SU-DHL-6 (cell line): ENCODE results near the gene TRIM9.

ENCODE experiments used
- H2AFZ ChIP-seq: fragments of 200-600 bp; sonication (generic); 2 replicates; pipeline ENCODE4 v1.6.1; 2014; ENCODE audit warnings: low read depth, mild to moderate bottlenecking, moderate library complexity, mixed read lengths, antibody characterized with exemption, low read length; ENCODE audit not compliant: severe bottlenecking
- H3F3A ChIP-seq: fragments of 200-600 bp; shearing (Covaris generic); 2 replicates; pipeline ENCODE4 v1.6.0; 2016; ENCODE audit warnings: antibody characterized with exemption, mild to moderate bottlenecking; ENCODE audit not compliant: insufficient read depth
- H3K27ac ChIP-seq: fragments of 200-600 bp; sonication (generic); 2 replicates; pipeline ENCODE4 v1.5.1; 2016; ENCODE audit warnings: low read depth, mild to moderate bottlenecking, low read length, moderate library complexity, mixed read lengths
- H3K27me3 ChIP-seq: fragments of 200-600 bp; sonication (generic), shearing (Covaris generic); 2 replicates; pipeline ENCODE4 v1.6.0; 2014; ENCODE audit warnings: mild to moderate bottlenecking, low read length
- H3K36me3 ChIP-seq: fragments of 200-600 bp; sonication (generic); 2 replicates; pipeline ENCODE4 v1.6.1; 2014; ENCODE audit warnings: mild to moderate bottlenecking, low read length, mixed read lengths
- H3K4me2 ChIP-seq: fragments of 300-600, 200-600 bp; shearing (Covaris generic), sonication (generic); 2 replicates; pipeline ENCODE4 v1.6.0; 2014; ENCODE audit warnings: low read length, low read depth, mild to moderate bottlenecking; ENCODE audit not compliant: poor library complexity, severe bottlenecking
- H3K4me3 ChIP-seq: fragments of 200-600 bp; sonication (generic); 2 replicates; pipeline ENCODE4 v1.5.1; 2014; ENCODE audit warnings: antibody characterized with exemption, low read length, mild to moderate bottlenecking, mixed read lengths; ENCODE audit not compliant: insufficient read depth, poor library complexity, severe bottlenecking
- H3K79me2 ChIP-seq: fragments of 200-600 bp; sonication (generic); 2 replicates; pipeline ENCODE4 v1.6.1; 2014; ENCODE audit warnings: mild to moderate bottlenecking, low read length, moderate library complexity; ENCODE audit not compliant: insufficient read depth
- H3K9ac ChIP-seq: fragments of 200-600 bp; sonication (generic); 2 replicates; pipeline ENCODE4 v1.7.0; 2014; ENCODE audit warnings: mild to moderate bottlenecking, low read length
- H3K9me2 ChIP-seq: fragments of 200-600 bp; sonication (generic); replicated peaks from 2 replicates; pipeline ENCODE4 v1.6.1; 2014; ENCODE audit warnings: low read length; ENCODE audit not compliant: insufficient read depth
- H3K9me3 ChIP-seq: fragments of 200-600 bp; sonication (generic); 2 replicates; pipeline ENCODE4 v1.6.1; 2014; ENCODE audit warnings: low read length, mixed read lengths; ENCODE audit not compliant: insufficient read depth
- H4K20me1 ChIP-seq: fragments of 200-600 bp; sonication (generic); 2 replicates; pipeline ENCODE4 v1.6.1; 2014; ENCODE audit warnings: low read depth, mild to moderate bottlenecking, antibody characterized with exemption, low read length, moderate library complexity, mixed read lengths
- CTCF ChIP-seq: fragments of 200-600 bp; sonication (generic); IDR thresholded peaks from one replicate; pipeline ENCODE4 v1.5.1; 2017; ENCODE audit warnings: antibody characterized with exemption, mild to moderate bottlenecking, low read length, moderate library complexity; ENCODE audit not compliant: insufficient read depth, poor library complexity, severe bottlenecking
- EZH2phosphoT487 ChIP-seq: fragments of 200-600 bp; sonication (generic), shearing (Covaris generic); conservative IDR thresholded peaks from 2 replicates; pipeline ENCODE4 v1.6.1; 2018; ENCODE audit warnings: mild to moderate bottlenecking, antibody characterized with exemption, low read length, moderate library complexity, mixed read lengths

TRIM9 gene

GRCh38 chr14:51069055-51069454, 25.9 kb downstream of the TRIM9 start:
- no peaks in the 10 kb centered on the region for H3K79me2 ChIP-seq
- H4K20me1 ChIP-seq: no peaks in the 10 kb centered on the region
- no peaks in the 10 kb centered on the region for H3K27me3 ChIP-seq
- H3K36me3 ChIP-seq: no peaks in the 10 kb centered on the region
- TF ChIP-seq EZH2phosphoT487 (no peak), CTCF (no peak)
- H3F3A ChIP-seq: no peaks in the 10 kb centered on the region
- H2AFZ ChIP-seq: no peak overlapping the region
- H3K9me3 ChIP-seq: 0 out of 2 replicates have a peak, but pooled peaks cover 7% of the 10 kb centered on the region
- H3K4me2 ChIP-seq: no peak overlapping the region
- H3K9me2 ChIP-seq: no peaks in the 10 kb centered on the region
- H3K9ac ChIP-seq: no peak overlapping the region
- no peak overlapping the region for H3K4me3 ChIP-seq
- H3K27ac ChIP-seq: no peak overlapping the region

- H2AFZ ChIP-seq: no peak overlapping the region
- 0 out of 2 replicates have a peak, but pooled peaks cover 4% of the 10 kb centered on the region for H3K9me3 ChIP-seq
- no peak overlapping the region for H3K27ac ChIP-seq
- no peaks in the 10 kb centered on the region for H3K9me2 ChIP-seq
- no peaks in the 10 kb centered on the region for H3K27me3 ChIP-seq
- no peaks in the 10 kb centered on the region for H3F3A ChIP-seq
- H3K4me3 ChIP-seq: no peak overlapping the region
- no peaks in the 10 kb centered on the region for H3K36me3 ChIP-seq
- H3K9ac ChIP-seq: no peak overlapping the region
- no peak overlapping the region for H3K4me2 ChIP-seq
- no peaks in the 10 kb centered on the region for H4K20me1 ChIP-seq
- TF ChIP-seq EZH2phosphoT487 (no peak), CTCF (no peak)
- no peaks in the 10 kb centered on the region for H3K79me2 ChIP-seq
Observed at GRCh38 chr14:51068268-51068667, 26.6 kb downstream of the TRIM9 start.

GRCh38 chr14:51067295-51067694, 27.6 kb downstream of the TRIM9 start:
- Histone ChIP-seq H3K4me2 (no peak overlapping the region), H3K9me2 (no peaks in the 10 kb centered on the region), H3K9me3 (no peaks in the 10 kb centered on the region), H4K20me1 (no peaks in the 10 kb centered on the region), H2AFZ (no peak overlapping the region), H3K27ac (no peak overlapping the region), H3K4me3 (no peak overlapping the region), H3K36me3 (no peaks in the 10 kb centered on the region), H3K79me2 (no peaks in the 10 kb centered on the region), H3K9ac (no peak overlapping the region), H3K27me3 (no peaks in the 10 kb centered on the region), H3F3A (no peaks in the 10 kb centered on the region)
- TF ChIP-seq CTCF: no peak
- TF ChIP-seq EZH2phosphoT487: no peak
